ENCODE measurements around the gene MMP20.

MMP20 gene

DNA sequence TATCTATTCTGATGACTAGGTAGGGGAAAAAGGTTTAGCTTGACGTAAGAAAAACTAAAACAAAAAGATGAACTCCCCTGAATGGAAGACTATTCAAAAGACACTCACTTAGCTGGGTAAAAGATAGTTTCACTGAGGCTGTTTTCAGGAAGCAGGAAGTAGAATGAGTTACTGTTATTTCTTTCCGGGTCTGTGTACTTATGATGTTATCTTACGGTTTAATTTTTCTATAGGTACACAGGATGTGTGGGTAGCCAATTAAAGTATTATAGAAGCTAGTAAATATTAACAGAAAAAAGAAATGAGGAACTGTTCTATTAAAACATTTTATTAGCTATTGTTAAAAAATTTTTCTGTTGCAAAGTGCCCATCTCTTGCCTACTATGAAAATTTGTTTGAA is 48.8 kb downstream of the MMP20 start:
- peaks cover 12 to 20% (median 16%) of the 10 kb centered on the region in 4 experiments for H3K4me1 ChIP-seq (ENCODE audit: control extremely low read depth in 1 of 4, control insufficient read depth in 4 of 4, insufficient read depth in 4 of 4, low read length in 3 of 4)
- DNase-seq: peak in 1 of 3 donors; percentile 29
- H3K4me3 ChIP-seq (ENCODE audit: control insufficient read depth in 1 of 7, extremely low read depth in 1 of 7, insufficient read depth in 4 of 7, low read depth in 2 of 7, low read length in 6 of 7): no peak overlapping the region
- no peak overlapping the region for H3K27ac ChIP-seq (ENCODE audit: insufficient read depth in 1 of 2, low read depth in 1 of 2, low read length in 2 of 2, poor library complexity in 1 of 2, severe bottlenecking in 2 of 2)
- H3K36me3 ChIP-seq (ENCODE audit: control insufficient read depth in 4 of 4, insufficient read depth in 4 of 4, low read length in 3 of 4): no peaks in the 10 kb centered on the region
- no CpG with 5 or more reads among the region's 3 CpGs for WGBS (ENCODE audit: insufficient coverage)
- no peaks in the 10 kb centered on the region for H3K27me3 ChIP-seq (replicated peaks in 2 of 5; ENCODE audit: control insufficient read depth in 4 of 5, insufficient read depth in 5 of 5, low read length in 4 of 5)
- POLR2A ChIA-PET: no interaction called here
- CTCF ChIA-PET: interaction anchor here (0.7 to 2.1 kb wide), 3 partner anchors 9 to 81 kb away, joined by 3 to 7 read pairs (median 3); no protein-coding TSS in a partner anchor
- no peaks in the 10 kb centered on the region for H3K9me3 ChIP-seq (ENCODE audit: control extremely low read depth in 1 of 5, control insufficient read depth in 4 of 5, insufficient read depth in 2 of 5, low read depth in 1 of 5, low read length in 4 of 5)

DNA sequence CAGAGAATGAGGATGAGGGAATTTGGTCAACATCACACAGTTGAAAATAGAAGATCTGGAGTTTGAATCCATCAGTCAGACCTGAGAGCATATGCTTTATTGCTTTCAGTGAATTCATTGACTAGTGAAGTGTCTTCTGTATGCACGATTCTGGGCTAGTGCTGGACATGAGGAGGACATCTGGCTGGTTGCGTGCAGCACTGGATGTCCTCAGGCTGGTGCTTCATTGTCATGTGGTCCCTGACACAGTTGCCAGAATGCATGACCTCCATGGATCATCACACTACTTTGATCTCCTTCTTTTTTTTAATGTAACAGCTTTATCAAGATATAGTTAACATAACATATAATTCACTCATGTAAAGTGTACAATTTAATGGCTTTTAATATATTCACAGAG is 50.1 kb downstream of the MMP20 start:
- CTCF ChIA-PET: interaction anchor here (1.5 kb wide), 1 partner anchor 26 kb away, joined by 3 read pairs; no protein-coding TSS in a partner anchor

DNA sequence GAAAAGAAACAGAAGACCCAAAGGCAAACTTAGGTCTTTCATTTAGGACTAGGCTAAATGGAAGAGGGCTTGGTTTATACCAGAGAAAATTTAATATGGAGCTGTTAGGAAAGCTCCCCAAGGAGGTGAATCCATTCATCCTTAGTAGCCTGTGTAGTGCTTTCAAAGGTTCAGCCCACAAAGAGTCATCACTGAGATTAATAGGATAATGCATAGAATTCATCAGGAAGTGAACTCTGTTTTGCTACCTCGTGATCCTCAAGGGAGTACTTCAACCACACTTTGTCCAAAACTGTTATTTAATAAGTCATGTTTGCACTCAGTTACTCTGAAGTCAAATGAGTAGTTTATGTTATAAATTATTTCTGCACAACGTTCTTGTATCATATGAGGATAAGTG is 51.3 kb downstream of the MMP20 start:
- Histone ChIP-seq H3K27ac (ENCODE audit: insufficient read depth in 1 of 2, low read depth in 1 of 2, low read length in 2 of 2, poor library complexity in 1 of 2, severe bottlenecking in 2 of 2) (no peak overlapping the region), H3K4me3 (ENCODE audit: control insufficient read depth in 1 of 7, extremely low read depth in 1 of 7, insufficient read depth in 4 of 7, low read depth in 2 of 7, low read length in 6 of 7) (no peak overlapping the region), H3K4me1 (ENCODE audit: control extremely low read depth in 1 of 4, control insufficient read depth in 4 of 4, insufficient read depth in 4 of 4, low read length in 3 of 4) (peaks cover 12 to 20% (median 16%) of the 10 kb centered on the region in 4 experiments), H3K27me3 (replicated peaks in 2 of 5; ENCODE audit: control insufficient read depth in 4 of 5, insufficient read depth in 5 of 5, low read length in 4 of 5) (no peaks in the 10 kb centered on the region), H3K9me3 (ENCODE audit: control extremely low read depth in 1 of 5, control insufficient read depth in 4 of 5, insufficient read depth in 2 of 5, low read depth in 1 of 5, low read length in 4 of 5) (peaks cover 0 to 4% (median 0%) of the 10 kb centered on the region in 5 experiments), H3K36me3 (ENCODE audit: control insufficient read depth in 4 of 4, insufficient read depth in 4 of 4, low read length in 3 of 4) (no peaks in the 10 kb centered on the region)
- ChIA-PET CTCF (interaction anchor here (1.2 to 1.5 kb wide), 2 partner anchors 27 to 84 kb away, joined by 3 read pairs; no protein-coding TSS in a partner anchor), POLR2A (no interaction called here)
- DNase-seq: peak in 2 of 3 donors; percentile 53 to 57
- no CpG with 5 or more reads among the region's 2 CpGs for WGBS (ENCODE audit: insufficient coverage)

More for the DNA sequence above, 50.1 kb downstream of the MMP20 start:
- H3K27me3 ChIP-seq (replicated peaks in 2 of 5; ENCODE audit: control insufficient read depth in 4 of 5, insufficient read depth in 5 of 5, low read length in 4 of 5): no peaks in the 10 kb centered on the region
- no peak overlapping the region for H3K4me3 ChIP-seq (ENCODE audit: control insufficient read depth in 1 of 7, extremely low read depth in 1 of 7, insufficient read depth in 4 of 7, low read depth in 2 of 7, low read length in 6 of 7)
- 100% methylated on average over 1 of the region's 2 CpGs for WGBS (ENCODE audit: insufficient coverage)
- no peaks in the 10 kb centered on the region for H3K36me3 ChIP-seq (ENCODE audit: control insufficient read depth in 4 of 4, insufficient read depth in 4 of 4, low read length in 3 of 4)
- no peaks in the 10 kb centered on the region for H3K9me3 ChIP-seq (ENCODE audit: control extremely low read depth in 1 of 5, control insufficient read depth in 4 of 5, insufficient read depth in 2 of 5, low read depth in 1 of 5, low read length in 4 of 5)
- DNase-seq: no peak
- POLR2A ChIA-PET: no interaction called here
- no peak overlapping the region for H3K27ac ChIP-seq (ENCODE audit: insufficient read depth in 1 of 2, low read depth in 1 of 2, low read length in 2 of 2, poor library complexity in 1 of 2, severe bottlenecking in 2 of 2)
- H3K4me1 ChIP-seq (ENCODE audit: control extremely low read depth in 1 of 4, control insufficient read depth in 4 of 4, insufficient read depth in 4 of 4, low read length in 3 of 4): peaks cover 12 to 20% (median 16%) of the 10 kb centered on the region in 4 experiments

DNA sequence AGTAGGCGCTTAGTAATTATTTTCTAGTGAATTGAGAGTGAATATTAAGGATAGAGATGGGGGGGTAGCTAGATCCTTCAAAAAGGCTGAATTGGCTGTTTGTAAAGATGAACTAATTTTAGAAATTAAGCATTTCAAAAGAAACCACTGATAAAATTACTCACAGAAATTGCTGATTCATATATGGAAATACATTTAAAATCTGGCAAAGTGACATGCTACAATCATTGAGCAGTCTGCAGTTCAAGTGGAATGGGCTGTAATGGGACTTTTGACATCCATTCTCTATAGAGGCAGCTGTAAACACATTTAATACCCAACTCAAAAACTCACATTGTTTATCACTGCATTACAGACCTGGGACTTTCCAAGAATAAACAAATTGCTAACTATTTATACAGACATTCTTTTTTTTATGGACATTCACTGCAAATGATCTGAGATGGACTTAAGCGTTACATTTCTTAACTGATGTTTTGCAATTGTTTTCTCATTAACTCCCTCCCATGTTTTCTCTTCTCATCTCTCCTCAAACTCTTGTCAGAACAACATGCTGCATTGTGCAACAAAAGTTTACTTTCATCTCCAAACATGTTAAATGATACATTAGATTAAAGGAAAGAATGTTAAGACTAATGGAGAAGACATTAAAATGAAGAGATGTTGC is 52.4 kb downstream of the MMP20 start:
- Histone ChIP-seq H3K4me1 (ENCODE audit: control extremely low read depth in 1 of 4, control insufficient read depth in 4 of 4, insufficient read depth in 4 of 4, low read length in 3 of 4) (peaks cover 9 to 19% (median 13%) of the 10 kb centered on the region in 4 experiments), H3K27me3 (replicated peaks in 2 of 5; ENCODE audit: control insufficient read depth in 4 of 5, insufficient read depth in 5 of 5, low read length in 4 of 5) (no peaks in the 10 kb centered on the region), H3K4me3 (ENCODE audit: control insufficient read depth in 1 of 7, extremely low read depth in 1 of 7, insufficient read depth in 4 of 7, low read depth in 2 of 7, low read length in 6 of 7) (no peak overlapping the region), H3K9me3 (ENCODE audit: control extremely low read depth in 1 of 5, control insufficient read depth in 4 of 5, insufficient read depth in 2 of 5, low read depth in 1 of 5, low read length in 4 of 5) (peaks cover 0 to 13% (median 3%) of the 10 kb centered on the region in 5 experiments), H3K27ac (ENCODE audit: insufficient read depth in 1 of 2, low read depth in 1 of 2, low read length in 2 of 2, poor library complexity in 1 of 2, severe bottlenecking in 2 of 2) (no peak overlapping the region), H3K36me3 (ENCODE audit: control insufficient read depth in 4 of 4, insufficient read depth in 4 of 4, low read length in 3 of 4) (no peaks in the 10 kb centered on the region)
- POLR2A ChIA-PET: no interaction called here
- DNase-seq: peak in 1 of 3 donors; percentile 16
- WGBS (ENCODE audit: insufficient coverage): 88% methylated on average over 1 of the region's 2 CpGs
- CTCF ChIA-PET: interaction anchor here (1.4 kb wide), 1 partner anchor 21 kb away, joined by 4 read pairs; no protein-coding TSS in a partner anchor

DNA sequence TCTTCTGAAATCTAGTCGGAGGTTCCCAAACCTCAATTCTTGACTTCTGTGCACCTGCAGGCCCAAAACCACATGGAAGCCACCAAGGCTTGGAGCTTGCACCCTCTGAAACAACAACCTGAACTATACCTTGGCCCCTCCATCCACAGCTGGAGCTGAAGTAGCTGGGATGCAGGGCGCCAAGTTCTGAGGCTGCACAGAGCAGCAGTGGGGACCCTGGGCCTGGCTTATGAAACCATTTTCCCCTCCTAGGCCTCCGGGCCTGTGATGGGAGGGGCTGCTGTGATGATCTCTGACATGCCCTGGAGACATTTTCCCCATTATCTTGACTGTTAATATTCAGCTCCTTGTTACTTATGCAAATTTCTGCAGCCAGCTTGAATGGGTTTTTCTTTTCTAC is 56.3 kb downstream of the MMP20 start:
- ChIA-PET POLR2A (no interaction called here), CTCF (interaction anchor here (0.9 kb wide), 1 partner anchor 14 kb away, joined by 3 read pairs; no protein-coding TSS in a partner anchor)

DNA sequence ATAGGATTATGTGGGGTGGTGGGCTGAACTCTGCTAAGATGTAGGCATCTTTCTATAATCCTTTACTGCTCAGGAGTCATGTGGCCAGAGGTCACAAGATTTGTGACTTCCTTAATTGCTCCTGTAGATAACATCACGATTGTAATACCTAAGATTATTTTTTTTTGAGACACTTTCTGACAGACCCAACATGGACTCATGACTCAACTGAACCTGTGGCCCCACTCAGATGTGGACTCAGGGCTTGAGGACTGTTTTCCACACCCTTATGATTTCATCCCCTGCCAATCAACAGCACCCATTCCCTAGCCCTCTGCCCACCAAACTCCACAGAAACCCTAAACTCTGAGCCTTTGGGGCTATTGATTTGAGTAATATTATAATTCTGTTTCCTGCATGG is 59.0 kb downstream of the MMP20 start:
- Histone ChIP-seq H3K4me1 (ENCODE audit: control extremely low read depth in 1 of 4, control insufficient read depth in 4 of 4, insufficient read depth in 4 of 4, low read length in 3 of 4) (peaks cover 17 to 24% (median 20%) of the 10 kb centered on the region in 4 experiments), H3K27me3 (replicated peaks in 2 of 5; ENCODE audit: control insufficient read depth in 4 of 5, insufficient read depth in 5 of 5, low read length in 4 of 5) (no peaks in the 10 kb centered on the region), H3K9me3 (ENCODE audit: control extremely low read depth in 1 of 5, control insufficient read depth in 4 of 5, insufficient read depth in 2 of 5, low read depth in 1 of 5, low read length in 4 of 5) (peaks cover 0 to 25% (median 5%) of the 10 kb centered on the region in 5 experiments), H3K4me3 (ENCODE audit: control insufficient read depth in 1 of 7, extremely low read depth in 1 of 7, insufficient read depth in 4 of 7, low read depth in 2 of 7, low read length in 6 of 7) (no peak overlapping the region), H3K27ac (ENCODE audit: insufficient read depth in 1 of 2, low read depth in 1 of 2, low read length in 2 of 2, poor library complexity in 1 of 2, severe bottlenecking in 2 of 2) (no peak overlapping the region), H3K36me3 (ENCODE audit: control insufficient read depth in 4 of 4, insufficient read depth in 4 of 4, low read length in 3 of 4) (peaks cover 0 to 2% (median 0%) of the 10 kb centered on the region in 4 experiments)
- POLR2A ChIA-PET: no interaction called here
- CTCF ChIA-PET: no interaction called here
- WGBS (ENCODE audit: insufficient coverage): 29% methylated on average over 1 of the region's 1 CpG
- peak in 1 of 3 donors; percentile 32 for DNase-seq

More for the DNA sequence above, 56.3 kb downstream of the MMP20 start:
- H3K4me3 ChIP-seq (ENCODE audit: control insufficient read depth in 1 of 7, extremely low read depth in 1 of 7, insufficient read depth in 4 of 7, low read depth in 2 of 7, low read length in 6 of 7): no peak overlapping the region
- no peak overlapping the region for H3K27ac ChIP-seq (ENCODE audit: insufficient read depth in 1 of 2, low read depth in 1 of 2, low read length in 2 of 2, poor library complexity in 1 of 2, severe bottlenecking in 2 of 2)
- no peaks in the 10 kb centered on the region for H3K27me3 ChIP-seq (replicated peaks in 2 of 5; ENCODE audit: control insufficient read depth in 4 of 5, insufficient read depth in 5 of 5, low read length in 4 of 5)
- peaks cover 0 to 25% (median 5%) of the 10 kb centered on the region in 5 experiments for H3K9me3 ChIP-seq (ENCODE audit: control extremely low read depth in 1 of 5, control insufficient read depth in 4 of 5, insufficient read depth in 2 of 5, low read depth in 1 of 5, low read length in 4 of 5)
- WGBS (ENCODE audit: insufficient coverage): 100% methylated on average over 1 of the region's 3 CpGs
- peaks cover 0 to 2% (median 0%) of the 10 kb centered on the region in 4 experiments for H3K36me3 ChIP-seq (ENCODE audit: control insufficient read depth in 4 of 4, insufficient read depth in 4 of 4, low read length in 3 of 4)
- peaks cover under 1 to 5% (median 3%) of the 10 kb centered on the region in 4 experiments for H3K4me1 ChIP-seq (ENCODE audit: control extremely low read depth in 1 of 4, control insufficient read depth in 4 of 4, insufficient read depth in 4 of 4, low read length in 3 of 4)
- no peak for DNase-seq

DNA sequence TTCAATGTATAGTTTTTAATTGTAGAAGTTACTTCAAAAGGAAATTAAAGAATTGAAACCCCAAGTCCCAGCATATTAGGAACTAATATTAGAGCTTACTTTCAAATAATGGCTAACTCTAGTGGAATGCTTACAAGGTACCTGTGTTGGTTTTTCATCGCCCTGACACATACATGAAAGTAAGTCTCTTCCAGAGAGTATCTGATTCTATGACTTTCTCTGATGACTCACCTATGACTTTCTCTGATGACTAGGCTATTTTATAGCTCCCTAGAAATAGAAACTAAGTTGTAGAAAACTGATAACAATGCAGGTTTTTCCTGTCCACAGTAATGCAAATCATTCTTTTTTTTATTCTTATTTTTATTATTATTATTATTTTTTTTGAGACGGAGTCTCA is 61.0 kb downstream of the MMP20 start:
- Histone ChIP-seq H3K27me3 (replicated peaks in 2 of 5; ENCODE audit: control insufficient read depth in 4 of 5, insufficient read depth in 5 of 5, low read length in 4 of 5) (no peaks in the 10 kb centered on the region), H3K4me3 (ENCODE audit: control insufficient read depth in 1 of 7, extremely low read depth in 1 of 7, insufficient read depth in 4 of 7, low read depth in 2 of 7, low read length in 6 of 7) (no peak overlapping the region), H3K27ac (ENCODE audit: insufficient read depth in 1 of 2, low read depth in 1 of 2, low read length in 2 of 2, poor library complexity in 1 of 2, severe bottlenecking in 2 of 2) (peak overlapping the region; percentile 7 to 43), H3K9me3 (ENCODE audit: control extremely low read depth in 1 of 5, control insufficient read depth in 4 of 5, insufficient read depth in 2 of 5, low read depth in 1 of 5, low read length in 4 of 5) (peaks cover 0 to 24% (median 5%) of the 10 kb centered on the region in 5 experiments), H3K4me1 (ENCODE audit: control extremely low read depth in 1 of 4, control insufficient read depth in 4 of 4, insufficient read depth in 4 of 4, low read length in 3 of 4) (peaks cover 26 to 43% (median 35%) of the 10 kb centered on the region in 4 experiments), H3K36me3 (ENCODE audit: control insufficient read depth in 4 of 4, insufficient read depth in 4 of 4, low read length in 3 of 4) (peaks cover 0 to 2% (median 0%) of the 10 kb centered on the region in 4 experiments)
- DNase-seq: peak; percentile 73 to 95 (median 92)
- ChIA-PET CTCF (interaction anchor here (0.8 kb wide), 1 partner anchor 17 kb away, joined by 3 read pairs; no protein-coding TSS in a partner anchor), POLR2A (no interaction called here)
- 100% methylated on average over 1 of the region's 2 CpGs for WGBS (ENCODE audit: insufficient coverage)

Data from common myeloid progenitor, CD34-positive (primary cell).